Lung microvascular endothelial cell (primary cell): Measurements from ENCODE around the gene KIAA1217. TPM values are rescaled to one million over a fixed set of nuclear protein-coding genes. Genes with fewer than 3 reads are reported as not detected.
"Not testable (repeated sequence)": the region's sequence is repeated elsewhere in the genome, so short reads cannot be mapped to it uniquely, and the experiment has no call there.

Experiments used
- DNase-seq, 2 donors: peaks; one replicate each; pipeline versions ENCODE4 v3.0.0 to v3.0.0-alpha.2; 2010; ENCODE audit warnings: low read depth in 2 of 2
- total RNA-seq: library from RNA; depleted of rRNA; stranded (reverse); fragments of >200 nt; gene quantifications from 2 replicates; pipeline ENCODE4 v1.2.1, GENCODE V29; 2014

The KIAA1217 gene
- total RNA-seq, 1 donor from 2014 or later = 2.8 TPM

- peak; percentile 73 to 93 for DNase-seq
Observed at GRCh38 chr10:24463611-24464426, 254.9 kb downstream of the KIAA1217 start.

GRCh38 chr10:24465124-24465874 lies 256.4 kb downstream of the KIAA1217 start:
- no peak for DNase-seq

- peak; percentile 62 to 73 for DNase-seq
Observed at GRCh38 chr10:24465891-24466818, 257.2 kb downstream of the KIAA1217 start.

- DNase-seq = no peak
Observed at GRCh38 chr10:24467136-24467535, 258.2 kb downstream of the KIAA1217 start.

GRCh38 chr10:24467605-24468004 lies 258.7 kb downstream of the KIAA1217 start:
- DNase-seq = no peak

GRCh38 chr10:24468281-24468751 lies 259.4 kb downstream of the KIAA1217 start:
- no peak for DNase-seq

- peak in 1 of 2 donors; percentile 69 for DNase-seq
Observed at GRCh38 chr10:24469993-24470392, 261.1 kb downstream of the KIAA1217 start.

- DNase-seq = no peak
Observed at GRCh38 chr10:24475598-24475997, 266.7 kb downstream of the KIAA1217 start.

- no peak for DNase-seq
Observed at GRCh38 chr10:24476913-24477701, 268.2 kb downstream of the KIAA1217 start.

- DNase-seq = no peak
Observed at GRCh38 chr10:24477915-24478314, 269.0 kb downstream of the KIAA1217 start.

GRCh38 chr10:24479806-24480205 lies 270.9 kb downstream of the KIAA1217 start:
- no peak for DNase-seq

- no peak for DNase-seq
Observed at GRCh38 chr10:24480447-24480846, 271.5 kb downstream of the KIAA1217 start.

- DNase-seq = no peak
Observed at GRCh38 chr10:24481241-24481640, 272.3 kb downstream of the KIAA1217 start.

- not testable (repeated sequence) for DNase-seq
Observed at GRCh38 chr10:24482713-24483112, 273.8 kb downstream of the KIAA1217 start.

GRCh38 chr10:24483701-24484100 lies 274.8 kb downstream of the KIAA1217 start:
- DNase-seq = peak; percentile 4 to 26

- DNase-seq = no peak
Observed at GRCh38 chr10:24484771-24485170, 275.8 kb downstream of the KIAA1217 start.

GRCh38 chr10:24485304-24485703 lies 276.4 kb downstream of the KIAA1217 start:
- no peak for DNase-seq

GRCh38 chr10:24488631-24489030 lies 279.7 kb downstream of the KIAA1217 start:
- no peak for DNase-seq

- DNase-seq = peak in 1 of 2 donors; percentile 81
Observed at GRCh38 chr10:24493165-24493564, 284.2 kb downstream of the KIAA1217 start.

- no peak for DNase-seq
Observed at GRCh38 chr10:24494236-24494635, 285.3 kb downstream of the KIAA1217 start.

GRCh38 chr10:24494777-24495176 lies 285.8 kb downstream of the KIAA1217 start:
- DNase-seq = no peak
